Endothelial cell of umbilical vein (primary cell): Measurements from ENCODE around the gene MTAP. TPM values are rescaled to one million over a fixed set of nuclear protein-coding genes. Genes with fewer than 3 reads are reported as not detected.

Experiments
- BruUV-seq: library from RNA; stranded (reverse); fragments of 400-500 nt; replicated peaks from 2 replicates; lab custom pipeline; 2021; lab: Mats Ljungman, UMichigan
- CTCF ChIA-PET: fragments of 300-600, 350-600 bp; sonication (Branson Sonifier 250); formaldehyde crosslinking; loops from one replicate; lab custom pipeline; 2021; ENCODE audit warnings: antibody characterized with exemption, inconsistent platforms; lab: Charles Lee
- POLR2A ChIA-PET: fragments of 300-600, 350-600 bp; sonication (Branson Sonifier 250); formaldehyde crosslinking; loops from one replicate; lab custom pipeline; 2021; ENCODE audit warnings: antibody characterized with exemption, inconsistent platforms; lab: Charles Lee
- DNase-seq: peaks from one replicate; pipeline ENCODE4 v3.0.0-alpha.2; 2011; ENCODE audit warnings: low read depth, low spot score
- FAIRE-seq: peaks from 2 replicates; lab custom pipeline; 2011; peaks lifted over from hg19 to GRCh38; lab: Jason Lieb, UNC
- H2AFZ ChIP-seq: 2 replicates; pipeline ENCODE4 v1.6.0; 2012; ENCODE audit warnings: low read depth, low read length, control low read depth, inconsistent platforms
- H3K27ac ChIP-seq: 2 replicates; pipeline ENCODE4 v1.5.1; 2011; ENCODE audit warnings: low read depth, mild to moderate bottlenecking, control low read depth, low read length, moderate library complexity; ENCODE audit not compliant: insufficient read depth
- H3K27me3 ChIP-seq, 2 experiments: 2 replicates each; pipeline versions ENCODE4 v1.6.0 to v1.6.1; 2011; ENCODE audit warnings: low read length in 2 of 2, mixed read lengths in 1 of 2; ENCODE audit not compliant: control insufficient read depth in 2 of 2, insufficient read depth in 2 of 2
- H3K36me3 ChIP-seq, 2 experiments: 2 replicates in 1 of 2; 3 replicates in 1 of 2; pipeline ENCODE4 v1.5.1; 2011; ENCODE audit warnings: low read length in 2 of 2, mild to moderate bottlenecking in 1 of 2, moderate library complexity in 1 of 2; ENCODE audit not compliant: control insufficient read depth in 2 of 2, insufficient read depth in 2 of 2; ENCODE audit errors: extremely low read depth in 1 of 2
- H3K4me1 ChIP-seq: 3 replicates; pipeline ENCODE4 v1.5.1; 2011; ENCODE audit warnings: mild to moderate bottlenecking, low read length; ENCODE audit not compliant: control insufficient read depth, insufficient read depth; ENCODE audit errors: extremely low read depth
- H3K4me2 ChIP-seq: 2 replicates; pipeline ENCODE4 v1.6.1; 2011; ENCODE audit warnings: low read length, control low read depth, mixed read lengths; ENCODE audit not compliant: insufficient read depth
- H3K4me3 ChIP-seq, 3 experiments: fragments of 200-600 bp in 1 of 3; sonication (generic), shearing (Covaris generic) in 1 of 3; replicated peaks in 1 of 3; 2 replicates each; pipeline ENCODE4 v1.5.1; 2011 to 2016; ENCODE audit warnings: control low read depth in 3 of 3, low read length in 3 of 3, mild to moderate bottlenecking in 2 of 3, inconsistent platforms in 1 of 3, low read depth in 1 of 3, moderate library complexity in 1 of 3; ENCODE audit not compliant: insufficient read depth in 1 of 3
- H3K79me2 ChIP-seq: 2 replicates; pipeline ENCODE4 v1.6.0; 2012; ENCODE audit warnings: low read length, inconsistent platforms; ENCODE audit not compliant: control insufficient read depth, insufficient read depth
- H3K9ac ChIP-seq: replicated peaks from 2 replicates; pipeline ENCODE3; 2011; ENCODE audit warnings: low read length, control low read depth; ENCODE audit not compliant: insufficient read depth; ENCODE audit errors: extremely low read depth
- H3K9me1 ChIP-seq: replicated peaks from 3 replicates; pipeline ENCODE4 v1.6.0; 2011; ENCODE audit warnings: mild to moderate bottlenecking, low read length; ENCODE audit not compliant: control insufficient read depth, insufficient read depth; ENCODE audit errors: extremely low read depth
- H3K9me3 ChIP-seq: replicated peaks from 2 replicates; pipeline ENCODE4 v1.5.1; 2012; ENCODE audit warnings: low read length, inconsistent platforms; ENCODE audit not compliant: control insufficient read depth, insufficient read depth
- H4K20me1 ChIP-seq: replicated peaks from 2 replicates; pipeline ENCODE3; 2011; ENCODE audit warnings: mild to moderate bottlenecking, low read length; ENCODE audit not compliant: control insufficient read depth, insufficient read depth; ENCODE audit errors: extremely low read depth
- CTCF ChIP-seq, 2 donors: IDR thresholded peaks; 1 replicate in 1 of 2; 2 replicates in 1 of 2; pipeline ENCODE4 v1.5.1; 2011; ENCODE audit warnings: low read length in 2 of 2, mild to moderate bottlenecking in 2 of 2, moderate library complexity in 2 of 2, control low read depth in 1 of 2, inconsistent platforms in 1 of 2, low read depth in 1 of 2; ENCODE audit not compliant: insufficient read depth in 1 of 2; ENCODE audit errors: extremely low read depth in 1 of 2
- EZH2 ChIP-seq: IDR thresholded peaks from 2 replicates; pipeline ENCODE4 v1.6.1; 2012; ENCODE audit warnings: borderline replicate concordance, low read depth, mild to moderate bottlenecking, moderate library complexity, low read length, inconsistent platforms; ENCODE audit not compliant: severe bottlenecking
- FOS ChIP-seq: IDR thresholded peaks from 2 replicates; pipeline ENCODE4 v1.6.1; 2011; ENCODE audit warnings: mild to moderate bottlenecking, low read length, moderate library complexity, borderline replicate concordance; ENCODE audit not compliant: insufficient read depth
- GATA2 ChIP-seq: IDR thresholded peaks from 2 replicates; pipeline ENCODE4 v1.7.0; 2011; ENCODE audit warnings: low read depth, mild to moderate bottlenecking, moderate library complexity, mixed read lengths, low read length; ENCODE audit not compliant: insufficient read length, insufficient read depth
- JUN ChIP-seq: IDR thresholded peaks from 2 replicates; pipeline ENCODE4 v1.6.1; 2011; ENCODE audit warnings: borderline replicate concordance, low read depth; ENCODE audit not compliant: insufficient read length, insufficient read depth
- MAX ChIP-seq: IDR thresholded peaks from 2 replicates; pipeline ENCODE4 v1.6.1; 2011; ENCODE audit not compliant: insufficient read depth, insufficient read length
- MYC ChIP-seq: IDR thresholded peaks from one replicate; pipeline ENCODE4 v1.6.1; 2011; ENCODE audit warnings: mild to moderate bottlenecking, low read depth, low read length
- POLR2A ChIP-seq: IDR thresholded peaks from 2 replicates; pipeline ENCODE4 v1.6.1; 2012; ENCODE audit warnings: low read depth, mild to moderate bottlenecking, control low read depth, low read length
- POLR2AphosphoS5 ChIP-seq: IDR thresholded peaks from 2 replicates; pipeline ENCODE4 v1.6.1; 2012; ENCODE audit warnings: low read depth, mild to moderate bottlenecking, control low read depth, low read length, moderate library complexity; ENCODE audit not compliant: insufficient read depth
- dilution Hi-C: fragments of 300-500 bp; cut with MboI; formaldehyde crosslinking; loops from one replicate; pipeline ENCODE4 v1.15.0; 2019; ENCODE audit warnings: low sequenced_read_pairs; ENCODE audit not compliant: extremely low pct_ligation_motif_present
- intact Hi-C: fragments of 100-400 bp; cut with micrococcal nuclease; formaldehyde crosslinking; loops from one replicate; pipeline ENCODE4 v1.10.0; 2022
- polyA plus RNA-seq, 4 experiments: library from polyadenylated mRNA; depleted of rRNA in 3 of 4; stranded (reverse) in 3 of 4; unstranded in 1 of 4; fragments of >200 nt; gene quantifications; 2 replicates each; pipeline versions ENCODE4 v1.2.1 to v1.2.3, GENCODE V29; 2011 to 2012; ENCODE audit warnings: missing spikeins in 1 of 4
- total RNA-seq: library from RNA; stranded (reverse); gene quantifications from 2 replicates; pipeline ENCODE4 v1.2.3, GENCODE V29; 2021

The MTAP gene
- total and polyA plus RNA-seq, 2 donors (not counting 3 experiments of a cell fraction or from before 2014, with no cell fraction given): 11.3 to 55.1 TPM

- intact Hi-C loops (no loop called here), dilution Hi-C loops (no loop called here)
- ChIA-PET POLR2A (no interaction called here), CTCF (interaction anchor here (1.1 to 1.5 kb wide), 3 partner anchors 30 to 95 kb away, joined by 3 read pairs; no protein-coding TSS in a partner anchor)
- no peaks in the 10 kb centered on the region for H3K27me3 ChIP-seq
- FAIRE-seq (peak; percentile 21), DNase-seq (peak; percentile 76)
- H4K20me1 ChIP-seq: no peaks in the 10 kb centered on the region
- H3K9me1 ChIP-seq: no peaks in the 10 kb centered on the region
- no peak overlapping the region for H3K9ac ChIP-seq
- no peaks in the 10 kb centered on the region for H3K79me2 ChIP-seq
- TSS peak; percentile 81 for BruUV-seq
- H3K4me3 ChIP-seq: no peak overlapping the region
- H3K4me1 ChIP-seq: peaks cover 45% of the 10 kb centered on the region
- H3K9me3 ChIP-seq: no peaks in the 10 kb centered on the region
- no peak overlapping the region for H2AFZ ChIP-seq
- TF ChIP-seq EZH2 (no peak), JUN (peak; percentile 23)
- H3K36me3 ChIP-seq: peaks cover 0 to 2% of the 10 kb centered on the region in 2 experiments
- no peak overlapping the region for H3K4me2 ChIP-seq
- peak overlapping the region; percentile 53 for H3K27ac ChIP-seq
Observed at GRCh38 chr9:21871256-21871975, 69.0 kb downstream of the MTAP start.

- no peaks in the 10 kb centered on the region for H3K9me1 ChIP-seq
- intact Hi-C loops: loop anchor here (1.0 to 2.0 kb wide), 4 partner anchors 36 to 136 kb away; partner anchors contain the start of gene CDKN2B
- H3K9me3 ChIP-seq: no peaks in the 10 kb centered on the region
- peak; percentile 10 for DNase-seq
- peaks cover 2% of the 10 kb centered on the region for H3K79me2 ChIP-seq
- H3K9ac ChIP-seq: no peak overlapping the region
- CTCF ChIA-PET: interaction anchor here (0.6 to 1.4 kb wide), 5 partner anchors 29 to 247 kb away, joined by 3 to 5 read pairs (median 3); no protein-coding TSS in a partner anchor
- H3K4me3 ChIP-seq: no peak overlapping the region
- no peak overlapping the region for H2AFZ ChIP-seq
- TF ChIP-seq MAX (no peak), MYC (no peak), GATA2 (no peak), JUN (no peak), POLR2A (no peak), CTCF (IDR thresholded peaks at IDR 0.05; ENCODE audit: extremely low read depth in 1 of 2, insufficient read depth in 1 of 2, low read depth in 1 of 2, low read length in 2 of 2) (no peak), EZH2 (no peak), FOS (no peak), POLR2AphosphoS5 (no peak)
- no peak overlapping the region for H3K4me2 ChIP-seq
- no TSS peak for BruUV-seq
- FAIRE-seq: no peak
- no peak overlapping the region for H3K27ac ChIP-seq
- dilution Hi-C loops: no loop called here
- peaks cover 0 to 2% of the 10 kb centered on the region in 2 experiments for H3K36me3 ChIP-seq
- POLR2A ChIA-PET: no interaction called here
- H4K20me1 ChIP-seq: no peaks in the 10 kb centered on the region
- H3K4me1 ChIP-seq: peaks cover 45% of the 10 kb centered on the region
- H3K27me3 ChIP-seq: no peaks in the 10 kb centered on the region
Observed at GRCh38 chr9:21872696-21873095, 70.3 kb downstream of the MTAP start.
